MM.1S (cell line): ENCODE measurements around the gene FAIM2.

Experiments
- DNase-seq: peaks from one replicate; pipeline ENCODE4 v3.0.0-alpha.2; 2015
- H2AFZ ChIP-seq: fragments of 300-600 bp; sonication (generic); 2 replicates; pipeline ENCODE4 v1.6.0; 2016; ENCODE audit warnings: antibody characterized with exemption, low read length
- H3F3A ChIP-seq: fragments of 300-600 bp; sonication (generic); 2 replicates; pipeline ENCODE4 v1.6.1; 2016; ENCODE audit warnings: mild to moderate bottlenecking, antibody characterized with exemption, low read length, moderate library complexity, mixed read lengths; ENCODE audit not compliant: insufficient read depth
- H3K27ac ChIP-seq: fragments of 300-600 bp; sonication (generic); 2 replicates; pipeline ENCODE4 v1.5.1; 2016; ENCODE audit warnings: mild to moderate bottlenecking, low read length
- H3K27me3 ChIP-seq: fragments of 300-600 bp; sonication (generic); replicated peaks from 2 replicates; pipeline ENCODE4 v1.6.0; 2016; ENCODE audit warnings: low read length; ENCODE audit not compliant: insufficient read depth
- H3K36me3 ChIP-seq: fragments of 300-600 bp; sonication (generic); replicated peaks from 2 replicates; pipeline ENCODE4 v1.6.1; 2016; ENCODE audit warnings: mild to moderate bottlenecking, low read length, mixed read lengths; ENCODE audit not compliant: insufficient read depth
- H3K4me1 ChIP-seq: fragments of 300-600 bp; sonication (generic); 2 replicates; pipeline ENCODE4 v1.6.1; 2016; ENCODE audit warnings: low read length, mixed read lengths
- H3K4me2 ChIP-seq: fragments of 300-600 bp; sonication (generic); 2 replicates; pipeline ENCODE4 v1.6.0; 2016; ENCODE audit warnings: low read depth, low read length
- H3K4me3 ChIP-seq: fragments of 300-600 bp; sonication (generic); 2 replicates; pipeline ENCODE4 v1.5.1; 2016; ENCODE audit warnings: low read length, mixed read lengths
- H3K79me2 ChIP-seq: fragments of 300-600 bp; sonication (generic); 2 replicates; pipeline ENCODE4 v1.6.1; 2016; ENCODE audit warnings: mixed run types, low read length, mixed read lengths
- H3K9ac ChIP-seq: fragments of 300-600 bp; sonication (generic); 2 replicates; pipeline ENCODE4 v1.6.1; 2016; ENCODE audit warnings: low read length, mixed read lengths
- H3K9me2 ChIP-seq: fragments of 300-600 bp; sonication (generic); replicated peaks from 2 replicates; pipeline ENCODE4 v1.6.1; 2016; ENCODE audit warnings: mild to moderate bottlenecking, low read length, mixed read lengths; ENCODE audit not compliant: insufficient read depth
- H3K9me3 ChIP-seq: fragments of 300-600 bp; sonication (generic); replicated peaks from 2 replicates; pipeline ENCODE4 v1.6.1; 2016; ENCODE audit warnings: mild to moderate bottlenecking, low read length, mixed read lengths; ENCODE audit not compliant: insufficient read depth
- H4K20me1 ChIP-seq: fragments of 300-600 bp; sonication (generic); 2 replicates; pipeline ENCODE4 v1.6.1; 2016; ENCODE audit warnings: mild to moderate bottlenecking, low read length, moderate library complexity, mixed read lengths; ENCODE audit not compliant: insufficient read depth
- EZH2 ChIP-seq: fragments of 300-600 bp; sonication (generic); optimal IDR thresholded peaks from 2 replicates; pipeline ENCODE3; 2017; ENCODE audit warnings: low read depth, mild to moderate bottlenecking, antibody characterized with exemption, low read length, mixed read lengths
- EZH2phosphoT487 ChIP-seq: fragments of 300-600 bp; sonication (generic); IDR thresholded peaks from 2 replicates; pipeline ENCODE4 v1.6.1; 2018; ENCODE audit warnings: antibody characterized with exemption, low read length
- TF ChIP-seq, protein P1 (sequence below): fragments of 300-600 bp; sonication (generic); IDR thresholded peaks from 2 replicates; pipeline ENCODE4 v1.5.1; 2016; ENCODE audit warnings: antibody characterized with exemption, low read length, mixed read lengths

FAIM2 gene

GRCh38 chr12:49920241-49920914, 16.7 kb upstream of the FAIM2 start:
- Histone ChIP-seq H3K79me2 (no peaks in the 10 kb centered on the region), H4K20me1 (no peaks in the 10 kb centered on the region), H3K9me3 (no peaks in the 10 kb centered on the region), H3K27me3 (no peaks in the 10 kb centered on the region), H3K27ac (no peak overlapping the region), H3K9ac (no peak overlapping the region), H2AFZ (no peak overlapping the region), H3K9me2 (no peaks in the 10 kb centered on the region), H3F3A (no peaks in the 10 kb centered on the region), H3K4me2 (no peak overlapping the region), H3K4me1 (no peaks in the 10 kb centered on the region), H3K36me3 (no peaks in the 10 kb centered on the region), H3K4me3 (no peak overlapping the region)
- DNase-seq, result no peak
- TF ChIP-seq, protein P1, sequence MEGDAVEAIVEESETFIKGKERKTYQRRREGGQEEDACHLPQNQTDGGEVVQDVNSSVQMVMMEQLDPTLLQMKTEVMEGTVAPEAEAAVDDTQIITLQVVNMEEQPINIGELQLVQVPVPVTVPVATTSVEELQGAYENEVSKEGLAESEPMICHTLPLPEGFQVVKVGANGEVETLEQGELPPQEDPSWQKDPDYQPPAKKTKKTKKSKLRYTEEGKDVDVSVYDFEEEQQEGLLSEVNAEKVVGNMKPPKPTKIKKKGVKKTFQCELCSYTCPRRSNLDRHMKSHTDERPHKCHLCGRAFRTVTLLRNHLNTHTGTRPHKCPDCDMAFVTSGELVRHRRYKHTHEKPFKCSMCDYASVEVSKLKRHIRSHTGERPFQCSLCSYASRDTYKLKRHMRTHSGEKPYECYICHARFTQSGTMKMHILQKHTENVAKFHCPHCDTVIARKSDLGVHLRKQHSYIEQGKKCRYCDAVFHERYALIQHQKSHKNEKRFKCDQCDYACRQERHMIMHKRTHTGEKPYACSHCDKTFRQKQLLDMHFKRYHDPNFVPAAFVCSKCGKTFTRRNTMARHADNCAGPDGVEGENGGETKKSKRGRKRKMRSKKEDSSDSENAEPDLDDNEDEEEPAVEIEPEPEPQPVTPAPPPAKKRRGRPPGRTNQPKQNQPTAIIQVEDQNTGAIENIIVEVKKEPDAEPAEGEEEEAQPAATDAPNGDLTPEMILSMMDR, result no peak
- no peak for TF ChIP-seq EZH2phosphoT487
- TF ChIP-seq EZH2, result no peak

DNA sequence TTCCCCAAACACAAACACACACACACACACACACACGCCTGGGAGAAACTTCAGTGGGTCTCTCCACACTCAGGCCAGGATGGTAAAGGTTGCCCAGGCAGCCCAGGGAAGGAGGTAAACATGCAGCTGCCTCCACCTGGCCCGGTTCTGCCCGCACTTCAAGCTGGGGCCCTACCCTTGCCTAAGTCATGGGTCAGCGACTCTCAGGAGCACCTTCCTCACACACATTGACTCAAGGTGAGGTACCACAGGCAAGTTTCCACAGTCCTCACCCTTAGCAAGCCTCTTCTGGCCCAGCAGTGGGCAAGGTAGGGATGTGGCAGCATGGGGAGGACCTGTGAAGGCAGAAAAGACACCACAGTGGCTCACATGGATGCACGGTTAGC, 14.1 kb upstream of the FAIM2 start:
- TF ChIP-seq, protein P1, result no peak
- TF ChIP-seq EZH2, result no peak
- no peak for TF ChIP-seq EZH2phosphoT487

DNA sequence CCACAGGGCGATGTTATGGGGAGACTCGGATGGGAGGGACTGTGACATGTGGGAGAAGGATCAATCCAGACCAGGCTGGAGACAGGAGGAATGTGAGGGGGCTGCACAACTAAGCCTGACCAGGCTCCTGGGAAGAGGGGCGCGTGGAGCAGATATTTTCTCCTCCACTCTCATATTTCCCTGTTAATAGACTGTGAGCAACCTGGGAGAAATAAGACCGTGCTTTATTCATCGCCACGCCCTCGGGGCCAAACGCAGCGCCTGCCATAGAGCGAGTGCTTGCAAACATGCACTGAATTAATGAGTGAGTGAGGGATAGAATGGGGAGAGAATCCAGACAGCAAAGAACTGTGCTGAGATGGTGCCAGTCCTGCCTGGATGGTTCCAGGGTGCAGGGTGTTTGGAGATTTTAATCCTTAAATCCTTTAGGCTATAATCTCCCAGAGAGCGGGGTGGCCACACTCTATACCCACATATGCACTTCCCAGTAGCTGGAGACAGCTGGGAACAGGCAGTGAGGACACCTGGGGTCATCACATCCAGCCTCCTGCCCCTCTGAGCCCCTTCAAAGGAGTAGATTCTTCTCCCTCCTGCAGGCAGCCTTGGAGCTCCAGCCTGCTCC, 13.6 kb upstream of the FAIM2 start:
- H3K4me3 ChIP-seq, result no peak overlapping the region

More for the DNA sequence above, 14.1 kb upstream of the FAIM2 start:
- no peak overlapping the region for H3K4me3 ChIP-seq
- H3K9me3 ChIP-seq, result no peaks in the 10 kb centered on the region
- H3K4me1 ChIP-seq, result no peaks in the 10 kb centered on the region
- no peaks in the 10 kb centered on the region for H3K79me2 ChIP-seq
- no peak overlapping the region for H3K27ac ChIP-seq
- H3K4me2 ChIP-seq, result no peak overlapping the region
- no peaks in the 10 kb centered on the region for H3F3A ChIP-seq
- no peak overlapping the region for H3K9ac ChIP-seq
- H2AFZ ChIP-seq, result no peak overlapping the region
- H3K36me3 ChIP-seq, result no peaks in the 10 kb centered on the region
- no peaks in the 10 kb centered on the region for H3K27me3 ChIP-seq
- no peaks in the 10 kb centered on the region for H4K20me1 ChIP-seq
- DNase-seq, result no peak
- no peaks in the 10 kb centered on the region for H3K9me2 ChIP-seq

More for the DNA sequence above, 13.6 kb upstream of the FAIM2 start:
- Histone ChIP-seq H3F3A (no peaks in the 10 kb centered on the region), H3K36me3 (no peaks in the 10 kb centered on the region), H3K4me2 (no peak overlapping the region), H3K27me3 (no peaks in the 10 kb centered on the region), H3K9ac (no peak overlapping the region), H4K20me1 (no peaks in the 10 kb centered on the region), H3K9me2 (no peaks in the 10 kb centered on the region), H3K79me2 (no peaks in the 10 kb centered on the region), H2AFZ (no peak overlapping the region), H3K27ac (no peak overlapping the region), H3K9me3 (no peaks in the 10 kb centered on the region), H3K4me1 (no peaks in the 10 kb centered on the region)
- TF ChIP-seq, protein P1, result no peak
- TF ChIP-seq EZH2phosphoT487, result no peak
- no peak for TF ChIP-seq EZH2
- no peak for DNase-seq
